GM23338 (cell line): Measurements from ENCODE around the gene NRG3.

Source experiments
- CREB1 ChIP-seq: fragments of 250-450 bp; sonication (Bioruptor Pico); IDR thresholded peaks from 2 replicates; pipeline ENCODE4 v1.5.0; 2020; ENCODE audit warnings: low read depth, mild to moderate bottlenecking, moderate library complexity
- EZH2 ChIP-seq: fragments of 200-600 bp; sonication (generic); IDR thresholded peaks from one replicate; pipeline ENCODE4 v1.8.0; 2017; ENCODE audit warnings: antibody characterized with exemption, mild to moderate bottlenecking, low read depth; ENCODE audit not compliant: unreplicated experiment
- EZH2phosphoT487 ChIP-seq: fragments of 200-600 bp; sonication (generic); IDR thresholded peaks from one replicate; pipeline ENCODE4 v1.8.1; 2018; ENCODE audit warnings: antibody characterized with exemption; ENCODE audit not compliant: unreplicated experiment
- JUNB ChIP-seq: IDR thresholded peaks from one replicate; pipeline ENCODE4 v1.6.1; 2016; ENCODE audit warnings: antibody characterized with exemption; ENCODE audit not compliant: unreplicated experiment
- NANOG ChIP-seq: IDR thresholded peaks from 2 replicates; pipeline ENCODE4 v1.6.1; 2016; ENCODE audit warnings: antibody characterized with exemption, borderline replicate concordance
- POLR2AphosphoS5 ChIP-seq: IDR thresholded peaks from 2 replicates; pipeline ENCODE4 v1.6.1; 2016; ENCODE audit warnings: antibody characterized with exemption, low read depth
- ZNF114 ChIP-seq: fragments of 250-450 bp; sonication (Bioruptor Pico); IDR thresholded peaks from 2 replicates; pipeline ENCODE4 v1.5.0; 2020; ENCODE audit warnings: mild to moderate bottlenecking, moderate library complexity
- ZNF331 ChIP-seq: fragments of 250-450 bp; sonication (Bioruptor Pico); IDR thresholded peaks from 2 replicates; pipeline ENCODE4 v1.5.0; 2020; ENCODE audit warnings: low read depth, mild to moderate bottlenecking, moderate library complexity
- TF ChIP-seq, protein P1 (sequence below): IDR thresholded peaks from one replicate; pipeline ENCODE4 v1.6.1; 2018; ENCODE audit warnings: antibody characterized with exemption; ENCODE audit not compliant: unreplicated experiment
- TF ChIP-seq, protein P2 (sequence below), 2 experiments: fragments of 200-600 bp in 1 of 2; sonication (generic) in 1 of 2; conservative IDR thresholded peaks; 2 replicates each; pipeline versions ENCODE4 v1.5.1 to v1.6.1; 2016 to 2017; ENCODE audit warnings: antibody characterized with exemption in 2 of 2, low read depth in 2 of 2, mild to moderate bottlenecking in 2 of 2, moderate library complexity in 1 of 2
- TF ChIP-seq, protein P3 (sequence below): fragments of 250-450 bp; sonication (Bioruptor Pico); IDR thresholded peaks from 2 replicates; pipeline ENCODE4 v1.5.0; 2020; ENCODE audit warnings: mild to moderate bottlenecking, moderate library complexity
- TF ChIP-seq, protein P4 (sequence below): IDR thresholded peaks from 2 replicates; pipeline ENCODE4 v1.6.1; 2016; ENCODE audit warnings: antibody characterized with exemption

DNA sequence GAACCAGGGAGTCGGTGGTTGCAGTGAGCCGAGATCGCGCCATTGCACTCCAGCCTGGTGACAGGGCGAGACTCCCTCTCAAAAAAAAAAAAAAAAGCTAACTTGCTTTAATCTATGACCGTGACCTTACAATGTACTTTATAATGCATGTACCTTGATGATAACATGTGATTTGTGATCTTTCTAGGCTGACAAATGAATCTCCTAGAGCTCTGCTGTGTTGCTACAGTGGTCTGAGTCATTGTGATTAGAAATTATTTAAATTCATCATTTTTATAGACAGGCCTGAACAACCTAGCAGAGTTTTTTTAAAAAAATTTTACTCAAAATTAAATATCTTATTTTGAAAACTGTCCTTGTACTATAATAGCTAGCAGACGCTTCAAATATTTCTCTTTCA is 722.8 kb downstream of the NRG3 start:
- TF ChIP-seq, protein P1, sequence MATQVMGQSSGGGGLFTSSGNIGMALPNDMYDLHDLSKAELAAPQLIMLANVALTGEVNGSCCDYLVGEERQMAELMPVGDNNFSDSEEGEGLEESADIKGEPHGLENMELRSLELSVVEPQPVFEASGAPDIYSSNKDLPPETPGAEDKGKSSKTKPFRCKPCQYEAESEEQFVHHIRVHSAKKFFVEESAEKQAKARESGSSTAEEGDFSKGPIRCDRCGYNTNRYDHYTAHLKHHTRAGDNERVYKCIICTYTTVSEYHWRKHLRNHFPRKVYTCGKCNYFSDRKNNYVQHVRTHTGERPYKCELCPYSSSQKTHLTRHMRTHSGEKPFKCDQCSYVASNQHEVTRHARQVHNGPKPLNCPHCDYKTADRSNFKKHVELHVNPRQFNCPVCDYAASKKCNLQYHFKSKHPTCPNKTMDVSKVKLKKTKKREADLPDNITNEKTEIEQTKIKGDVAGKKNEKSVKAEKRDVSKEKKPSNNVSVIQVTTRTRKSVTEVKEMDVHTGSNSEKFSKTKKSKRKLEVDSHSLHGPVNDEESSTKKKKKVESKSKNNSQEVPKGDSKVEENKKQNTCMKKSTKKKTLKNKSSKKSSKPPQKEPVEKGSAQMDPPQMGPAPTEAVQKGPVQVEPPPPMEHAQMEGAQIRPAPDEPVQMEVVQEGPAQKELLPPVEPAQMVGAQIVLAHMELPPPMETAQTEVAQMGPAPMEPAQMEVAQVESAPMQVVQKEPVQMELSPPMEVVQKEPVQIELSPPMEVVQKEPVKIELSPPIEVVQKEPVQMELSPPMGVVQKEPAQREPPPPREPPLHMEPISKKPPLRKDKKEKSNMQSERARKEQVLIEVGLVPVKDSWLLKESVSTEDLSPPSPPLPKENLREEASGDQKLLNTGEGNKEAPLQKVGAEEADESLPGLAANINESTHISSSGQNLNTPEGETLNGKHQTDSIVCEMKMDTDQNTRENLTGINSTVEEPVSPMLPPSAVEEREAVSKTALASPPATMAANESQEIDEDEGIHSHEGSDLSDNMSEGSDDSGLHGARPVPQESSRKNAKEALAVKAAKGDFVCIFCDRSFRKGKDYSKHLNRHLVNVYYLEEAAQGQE, result no peak
- TF ChIP-seq, protein P2, sequence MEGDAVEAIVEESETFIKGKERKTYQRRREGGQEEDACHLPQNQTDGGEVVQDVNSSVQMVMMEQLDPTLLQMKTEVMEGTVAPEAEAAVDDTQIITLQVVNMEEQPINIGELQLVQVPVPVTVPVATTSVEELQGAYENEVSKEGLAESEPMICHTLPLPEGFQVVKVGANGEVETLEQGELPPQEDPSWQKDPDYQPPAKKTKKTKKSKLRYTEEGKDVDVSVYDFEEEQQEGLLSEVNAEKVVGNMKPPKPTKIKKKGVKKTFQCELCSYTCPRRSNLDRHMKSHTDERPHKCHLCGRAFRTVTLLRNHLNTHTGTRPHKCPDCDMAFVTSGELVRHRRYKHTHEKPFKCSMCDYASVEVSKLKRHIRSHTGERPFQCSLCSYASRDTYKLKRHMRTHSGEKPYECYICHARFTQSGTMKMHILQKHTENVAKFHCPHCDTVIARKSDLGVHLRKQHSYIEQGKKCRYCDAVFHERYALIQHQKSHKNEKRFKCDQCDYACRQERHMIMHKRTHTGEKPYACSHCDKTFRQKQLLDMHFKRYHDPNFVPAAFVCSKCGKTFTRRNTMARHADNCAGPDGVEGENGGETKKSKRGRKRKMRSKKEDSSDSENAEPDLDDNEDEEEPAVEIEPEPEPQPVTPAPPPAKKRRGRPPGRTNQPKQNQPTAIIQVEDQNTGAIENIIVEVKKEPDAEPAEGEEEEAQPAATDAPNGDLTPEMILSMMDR (conservative IDR thresholded peaks at IDR 0.05; ENCODE audit: low read depth in 2 of 2), result no peak
- TF ChIP-seq POLR2AphosphoS5, result no peak
- TF ChIP-seq EZH2, result no peak
- no peak for TF ChIP-seq CREB1
- no peak for TF ChIP-seq NANOG
- TF ChIP-seq ZNF331 (CRISPR knock-in tag), result no peak
- TF ChIP-seq EZH2phosphoT487, result no peak
- TF ChIP-seq, protein P3, sequence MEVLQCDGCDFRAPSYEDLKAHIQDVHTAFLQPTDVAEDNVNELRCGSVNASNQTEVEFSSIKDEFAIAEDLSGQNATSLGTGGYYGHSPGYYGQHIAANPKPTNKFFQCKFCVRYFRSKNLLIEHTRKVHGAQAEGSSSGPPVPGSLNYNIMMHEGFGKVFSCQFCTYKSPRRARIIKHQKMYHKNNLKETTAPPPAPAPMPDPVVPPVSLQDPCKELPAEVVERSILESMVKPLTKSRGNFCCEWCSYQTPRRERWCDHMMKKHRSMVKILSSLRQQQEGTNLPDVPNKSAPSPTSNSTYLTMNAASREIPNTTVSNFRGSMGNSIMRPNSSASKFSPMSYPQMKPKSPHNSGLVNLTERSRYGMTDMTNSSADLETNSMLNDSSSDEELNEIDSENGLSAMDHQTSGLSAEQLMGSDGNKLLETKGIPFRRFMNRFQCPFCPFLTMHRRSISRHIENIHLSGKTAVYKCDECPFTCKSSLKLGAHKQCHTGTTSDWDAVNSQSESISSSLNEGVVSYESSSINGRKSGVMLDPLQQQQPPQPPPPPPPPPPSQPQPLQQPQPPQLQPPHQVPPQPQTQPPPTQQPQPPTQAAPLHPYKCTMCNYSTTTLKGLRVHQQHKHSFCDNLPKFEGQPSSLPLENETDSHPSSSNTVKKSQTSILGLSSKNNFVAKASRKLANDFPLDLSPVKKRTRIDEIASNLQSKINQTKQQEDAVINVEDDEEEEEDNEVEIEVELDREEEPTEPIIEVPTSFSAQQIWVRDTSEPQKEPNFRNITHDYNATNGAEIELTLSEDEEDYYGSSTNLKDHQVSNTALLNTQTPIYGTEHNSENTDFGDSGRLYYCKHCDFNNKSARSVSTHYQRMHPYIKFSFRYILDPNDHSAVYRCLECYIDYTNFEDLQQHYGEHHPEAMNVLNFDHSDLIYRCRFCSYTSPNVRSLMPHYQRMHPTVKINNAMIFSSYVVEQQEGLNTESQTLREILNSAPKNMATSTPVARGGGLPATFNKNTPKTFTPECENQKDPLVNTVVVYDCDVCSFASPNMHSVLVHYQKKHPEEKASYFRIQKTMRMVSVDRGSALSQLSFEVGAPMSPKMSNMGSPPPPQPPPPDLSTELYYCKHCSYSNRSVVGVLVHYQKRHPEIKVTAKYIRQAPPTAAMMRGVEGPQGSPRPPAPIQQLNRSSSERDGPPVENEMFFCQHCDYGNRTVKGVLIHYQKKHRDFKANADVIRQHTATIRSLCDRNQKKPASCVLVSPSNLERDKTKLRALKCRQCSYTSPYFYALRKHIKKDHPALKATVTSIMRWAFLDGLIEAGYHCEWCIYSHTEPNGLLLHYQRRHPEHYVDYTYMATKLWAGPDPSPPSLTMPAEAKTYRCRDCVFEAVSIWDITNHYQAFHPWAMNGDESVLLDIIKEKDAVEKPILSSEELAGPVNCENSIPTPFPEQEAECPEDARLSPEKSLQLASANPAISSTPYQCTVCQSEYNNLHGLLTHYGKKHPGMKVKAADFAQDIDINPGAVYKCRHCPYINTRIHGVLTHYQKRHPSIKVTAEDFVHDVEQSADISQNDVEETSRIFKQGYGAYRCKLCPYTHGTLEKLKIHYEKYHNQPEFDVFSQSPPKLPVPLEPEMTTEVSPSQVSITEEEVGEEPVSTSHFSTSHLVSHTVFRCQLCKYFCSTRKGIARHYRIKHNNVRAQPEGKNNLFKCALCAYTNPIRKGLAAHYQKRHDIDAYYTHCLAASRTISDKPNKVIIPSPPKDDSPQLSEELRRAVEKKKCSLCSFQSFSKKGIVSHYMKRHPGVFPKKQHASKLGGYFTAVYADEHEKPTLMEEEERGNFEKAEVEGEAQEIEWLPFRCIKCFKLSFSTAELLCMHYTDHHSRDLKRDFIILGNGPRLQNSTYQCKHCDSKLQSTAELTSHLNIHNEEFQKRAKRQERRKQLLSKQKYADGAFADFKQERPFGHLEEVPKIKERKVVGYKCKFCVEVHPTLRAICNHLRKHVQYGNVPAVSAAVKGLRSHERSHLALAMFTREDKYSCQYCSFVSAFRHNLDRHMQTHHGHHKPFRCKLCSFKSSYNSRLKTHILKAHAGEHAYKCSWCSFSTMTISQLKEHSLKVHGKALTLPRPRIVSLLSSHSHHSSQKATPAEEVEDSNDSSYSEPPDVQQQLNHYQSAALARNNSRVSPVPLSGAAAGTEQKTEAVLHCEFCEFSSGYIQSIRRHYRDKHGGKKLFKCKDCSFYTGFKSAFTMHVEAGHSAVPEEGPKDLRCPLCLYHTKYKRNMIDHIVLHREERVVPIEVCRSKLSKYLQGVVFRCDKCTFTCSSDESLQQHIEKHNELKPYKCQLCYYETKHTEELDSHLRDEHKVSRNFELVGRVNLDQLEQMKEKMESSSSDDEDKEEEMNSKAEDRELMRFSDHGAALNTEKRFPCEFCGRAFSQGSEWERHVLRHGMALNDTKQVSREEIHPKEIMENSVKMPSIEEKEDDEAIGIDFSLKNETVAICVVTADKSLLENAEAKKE (CRISPR knock-in tag), result no peak
- TF ChIP-seq JUNB, result no peak
- no peak for TF ChIP-seq ZNF114 (CRISPR knock-in tag)
- TF ChIP-seq, protein P4, sequence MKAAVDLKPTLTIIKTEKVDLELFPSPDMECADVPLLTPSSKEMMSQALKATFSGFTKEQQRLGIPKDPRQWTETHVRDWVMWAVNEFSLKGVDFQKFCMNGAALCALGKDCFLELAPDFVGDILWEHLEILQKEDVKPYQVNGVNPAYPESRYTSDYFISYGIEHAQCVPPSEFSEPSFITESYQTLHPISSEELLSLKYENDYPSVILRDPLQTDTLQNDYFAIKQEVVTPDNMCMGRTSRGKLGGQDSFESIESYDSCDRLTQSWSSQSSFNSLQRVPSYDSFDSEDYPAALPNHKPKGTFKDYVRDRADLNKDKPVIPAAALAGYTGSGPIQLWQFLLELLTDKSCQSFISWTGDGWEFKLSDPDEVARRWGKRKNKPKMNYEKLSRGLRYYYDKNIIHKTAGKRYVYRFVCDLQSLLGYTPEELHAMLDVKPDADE, result no peak
